Ishikawa (cell line): ENCODE results near the gene AHCYL2.

Experiments used
- CEBPB ChIP-seq: IDR thresholded peaks from 2 replicates; pipeline ENCODE4 v1.6.1; 2012
- CREB1 ChIP-seq: IDR thresholded peaks from 2 replicates; pipeline ENCODE4 v1.6.1; 2012; ENCODE audit warnings: low read depth
- EGR1 ChIP-seq: IDR thresholded peaks from 2 replicates; pipeline ENCODE4 v1.6.1; 2012
- EP300 ChIP-seq: IDR thresholded peaks from 2 replicates; pipeline ENCODE4 v1.6.1; 2012; ENCODE audit warnings: borderline replicate concordance
- FOXM1 ChIP-seq: IDR thresholded peaks from 2 replicates; pipeline ENCODE4 v1.6.1; 2012; ENCODE audit warnings: low read depth, borderline replicate concordance
- NFIC ChIP-seq: IDR thresholded peaks from 2 replicates; pipeline ENCODE4 v1.6.1; 2012
- RAD21 ChIP-seq: IDR thresholded peaks from 2 replicates; pipeline ENCODE4 v1.6.1; 2012; ENCODE audit warnings: low read depth
- REST ChIP-seq: IDR thresholded peaks from 2 replicates; pipeline ENCODE4 v1.6.1; 2012; ENCODE audit warnings: low read depth, mild to moderate bottlenecking
- TAF1 ChIP-seq: IDR thresholded peaks from 2 replicates; pipeline ENCODE4 v1.6.1; 2012; ENCODE audit warnings: low read depth, mild to moderate bottlenecking
- TCF12 ChIP-seq: IDR thresholded peaks from 2 replicates; pipeline ENCODE4 v1.6.1; 2012; ENCODE audit warnings: low read depth
- TEAD4 ChIP-seq: IDR thresholded peaks from 2 replicates; pipeline ENCODE4 v1.6.1; 2012
- USF1 ChIP-seq: IDR thresholded peaks from 2 replicates; pipeline ENCODE4 v1.6.1; 2012
- YY1 ChIP-seq: IDR thresholded peaks from 2 replicates; pipeline ENCODE4 v1.6.1; 2012; ENCODE audit warnings: low read depth
- ZBTB7A ChIP-seq: IDR thresholded peaks from 2 replicates; pipeline ENCODE4 v1.6.1; 2012; ENCODE audit warnings: low read depth
- TF ChIP-seq, protein P1 (sequence below): IDR thresholded peaks from 2 replicates; pipeline ENCODE4 v1.6.1; 2012

Gene AHCYL2

DNA sequence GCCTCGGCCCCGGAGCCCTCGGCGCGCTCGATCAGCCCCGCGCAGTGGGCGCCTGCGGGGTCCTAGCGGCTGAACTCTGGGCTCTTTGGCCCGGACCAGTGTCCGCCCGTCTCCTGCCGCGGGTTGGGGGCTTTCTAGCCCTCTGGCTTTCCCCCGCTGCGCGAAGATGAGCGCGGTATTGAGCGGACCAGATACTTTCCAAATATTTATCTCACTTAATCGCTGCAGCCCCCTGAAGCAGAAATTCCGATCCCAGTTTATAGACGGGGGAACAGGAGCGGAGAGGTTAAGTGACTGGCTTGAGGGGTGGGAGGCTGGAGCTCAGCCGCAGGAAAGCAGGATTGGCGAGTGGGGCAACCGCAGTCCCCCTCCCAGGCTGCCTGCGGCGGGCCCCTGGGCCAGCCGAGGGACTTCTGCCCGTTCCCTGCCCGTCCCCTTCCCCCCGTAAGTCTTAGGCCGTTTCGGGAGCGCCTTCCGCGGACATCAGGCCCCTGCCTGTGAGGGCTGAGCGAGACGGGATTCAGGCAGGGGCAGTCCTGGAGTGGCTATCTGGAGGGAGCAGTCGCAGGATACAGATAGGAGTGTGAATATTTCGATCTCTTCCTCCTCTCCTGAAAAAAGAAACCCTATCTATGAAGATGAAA lies 210.0 kb downstream of the AHCYL2 start:
- TF ChIP-seq RAD21, result no peak
- peak; percentile 75; the same call in 1 of the 2 replicates for TF ChIP-seq ZBTB7A

GRCh38 chr7:129435414-129435829 lies 210.6 kb downstream of the AHCYL2 start:
- no peak for TF ChIP-seq TAF1
- TF ChIP-seq TEAD4, result no peak
- TF ChIP-seq USF1, result no peak
- no peak for TF ChIP-seq RAD21
- TF ChIP-seq EGR1, result no peak
- no peak for TF ChIP-seq TCF12
- no peak for TF ChIP-seq CREB1
- TF ChIP-seq YY1, result no peak
- no peak for TF ChIP-seq NFIC
- TF ChIP-seq, protein P1, sequence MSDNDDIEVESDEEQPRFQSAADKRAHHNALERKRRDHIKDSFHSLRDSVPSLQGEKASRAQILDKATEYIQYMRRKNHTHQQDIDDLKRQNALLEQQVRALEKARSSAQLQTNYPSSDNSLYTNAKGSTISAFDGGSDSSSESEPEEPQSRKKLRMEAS, result no peak
- TF ChIP-seq CEBPB, result no peak
- no peak for TF ChIP-seq FOXM1
- TF ChIP-seq REST, result no peak
- TF ChIP-seq EP300, result no peak
- no peak for TF ChIP-seq ZBTB7A

DNA sequence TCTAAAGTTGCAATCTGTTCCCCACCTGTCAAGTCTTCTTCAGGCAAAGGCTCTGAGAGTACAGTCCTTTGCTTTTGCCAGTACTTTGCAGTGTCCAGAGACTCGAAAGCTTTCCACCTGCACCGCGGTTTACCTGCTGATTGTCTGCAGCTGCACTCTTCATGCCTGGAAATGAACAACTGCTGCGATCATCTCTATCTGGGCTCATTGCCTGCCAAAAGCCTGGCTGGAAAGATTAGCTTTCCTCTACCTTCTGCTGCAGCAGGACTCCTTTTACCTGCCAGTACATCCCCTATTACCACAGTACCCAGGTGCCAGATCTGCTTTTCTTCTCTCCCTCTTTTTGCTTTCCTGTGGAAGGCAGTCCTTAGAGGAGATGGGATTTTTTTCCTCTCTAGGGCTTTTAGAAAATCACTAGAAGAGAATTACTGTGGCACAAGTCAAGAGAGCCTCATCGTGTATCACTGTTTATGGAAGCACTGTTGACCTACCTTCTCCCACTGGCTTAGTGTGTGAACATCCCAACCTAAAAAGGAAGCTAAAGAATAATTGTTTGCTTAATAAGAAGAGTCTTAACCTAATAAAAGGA lies 211.6 kb downstream of the AHCYL2 start:
- no peak for TF ChIP-seq EP300
- TF ChIP-seq CEBPB, result no peak
- no peak for TF ChIP-seq TAF1
- no peak for TF ChIP-seq NFIC
- no peak for TF ChIP-seq YY1
- TF ChIP-seq FOXM1, result no peak
- TF ChIP-seq EGR1, result no peak
- TF ChIP-seq TCF12, result no peak
- TF ChIP-seq USF1, result no peak
- no peak for TF ChIP-seq CREB1
- no peak for TF ChIP-seq TEAD4
- TF ChIP-seq, protein P1, result no peak
- TF ChIP-seq REST, result no peak
- no peak for TF ChIP-seq RAD21
- TF ChIP-seq ZBTB7A, result no peak

DNA sequence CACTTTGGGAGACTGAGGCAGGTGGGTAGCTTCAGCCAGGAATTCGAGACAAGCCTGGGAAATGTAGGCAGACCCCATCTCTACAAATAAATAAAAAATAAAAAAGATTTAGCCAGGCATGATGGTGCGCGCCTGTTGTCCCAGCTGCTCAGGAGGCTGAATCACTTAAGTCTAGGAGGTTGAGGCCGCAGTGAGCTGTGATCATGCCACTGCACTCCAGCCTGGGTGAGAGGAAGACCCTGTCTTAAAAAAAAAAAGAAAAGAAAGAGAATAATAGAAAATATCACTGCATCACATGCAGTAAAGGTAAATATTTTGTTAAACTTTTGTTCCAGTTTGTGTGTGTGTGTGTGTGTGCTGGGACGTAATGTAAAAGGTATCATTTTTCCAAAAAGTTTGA lies 212.4 kb downstream of the AHCYL2 start:
- TF ChIP-seq TCF12, result no peak
- no peak for TF ChIP-seq CREB1
- no peak for TF ChIP-seq CEBPB
- no peak for TF ChIP-seq ZBTB7A
- no peak for TF ChIP-seq RAD21
- no peak for TF ChIP-seq FOXM1
- no peak for TF ChIP-seq EGR1
- no peak for TF ChIP-seq EP300
- no peak for TF ChIP-seq YY1
- no peak for TF ChIP-seq TEAD4
- TF ChIP-seq NFIC, result no peak
- TF ChIP-seq, protein P1, result no peak
- no peak for TF ChIP-seq USF1
- TF ChIP-seq TAF1, result no peak
- no peak for TF ChIP-seq REST
